ENCODE data around the gene VPS4B.

DNA sequence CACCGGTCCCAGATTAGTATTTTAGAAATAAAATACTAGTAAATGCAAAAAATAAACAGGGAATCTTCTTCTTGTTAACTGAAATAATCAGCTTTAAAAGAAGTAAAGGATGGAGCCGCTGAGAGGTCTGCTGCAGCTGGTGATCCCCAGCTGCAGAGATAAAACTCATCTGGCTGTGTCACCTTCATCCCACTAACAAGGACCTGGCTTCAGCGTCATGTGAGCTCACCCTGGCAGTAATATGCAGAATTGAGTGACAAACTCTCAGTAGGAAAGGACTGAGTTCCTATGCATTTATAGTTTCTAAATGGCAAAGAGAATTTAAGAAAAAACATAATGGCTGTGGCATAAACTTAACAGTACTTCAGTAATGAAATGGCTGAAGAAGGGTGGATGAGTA is 27.3 kb downstream of the VPS4B start:
- TF ChIP-seq, protein P1, sequence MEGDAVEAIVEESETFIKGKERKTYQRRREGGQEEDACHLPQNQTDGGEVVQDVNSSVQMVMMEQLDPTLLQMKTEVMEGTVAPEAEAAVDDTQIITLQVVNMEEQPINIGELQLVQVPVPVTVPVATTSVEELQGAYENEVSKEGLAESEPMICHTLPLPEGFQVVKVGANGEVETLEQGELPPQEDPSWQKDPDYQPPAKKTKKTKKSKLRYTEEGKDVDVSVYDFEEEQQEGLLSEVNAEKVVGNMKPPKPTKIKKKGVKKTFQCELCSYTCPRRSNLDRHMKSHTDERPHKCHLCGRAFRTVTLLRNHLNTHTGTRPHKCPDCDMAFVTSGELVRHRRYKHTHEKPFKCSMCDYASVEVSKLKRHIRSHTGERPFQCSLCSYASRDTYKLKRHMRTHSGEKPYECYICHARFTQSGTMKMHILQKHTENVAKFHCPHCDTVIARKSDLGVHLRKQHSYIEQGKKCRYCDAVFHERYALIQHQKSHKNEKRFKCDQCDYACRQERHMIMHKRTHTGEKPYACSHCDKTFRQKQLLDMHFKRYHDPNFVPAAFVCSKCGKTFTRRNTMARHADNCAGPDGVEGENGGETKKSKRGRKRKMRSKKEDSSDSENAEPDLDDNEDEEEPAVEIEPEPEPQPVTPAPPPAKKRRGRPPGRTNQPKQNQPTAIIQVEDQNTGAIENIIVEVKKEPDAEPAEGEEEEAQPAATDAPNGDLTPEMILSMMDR (IDR thresholded peaks at IDR 0.05; ENCODE audit: insufficient read depth, low read depth, low read length), result no peak
- TF ChIP-seq EZH2 (IDR thresholded peaks at IDR 0.05; ENCODE audit: insufficient read depth, low read length), result no peak

Data from astrocyte (in vitro differentiated cells and primary cell).